Measurements from ENCODE around the gene UBQLNL.
A peak's percentile ranks its signal among the peaks of the same experiment; 100 is the strongest.

Gene UBQLNL

DNA sequence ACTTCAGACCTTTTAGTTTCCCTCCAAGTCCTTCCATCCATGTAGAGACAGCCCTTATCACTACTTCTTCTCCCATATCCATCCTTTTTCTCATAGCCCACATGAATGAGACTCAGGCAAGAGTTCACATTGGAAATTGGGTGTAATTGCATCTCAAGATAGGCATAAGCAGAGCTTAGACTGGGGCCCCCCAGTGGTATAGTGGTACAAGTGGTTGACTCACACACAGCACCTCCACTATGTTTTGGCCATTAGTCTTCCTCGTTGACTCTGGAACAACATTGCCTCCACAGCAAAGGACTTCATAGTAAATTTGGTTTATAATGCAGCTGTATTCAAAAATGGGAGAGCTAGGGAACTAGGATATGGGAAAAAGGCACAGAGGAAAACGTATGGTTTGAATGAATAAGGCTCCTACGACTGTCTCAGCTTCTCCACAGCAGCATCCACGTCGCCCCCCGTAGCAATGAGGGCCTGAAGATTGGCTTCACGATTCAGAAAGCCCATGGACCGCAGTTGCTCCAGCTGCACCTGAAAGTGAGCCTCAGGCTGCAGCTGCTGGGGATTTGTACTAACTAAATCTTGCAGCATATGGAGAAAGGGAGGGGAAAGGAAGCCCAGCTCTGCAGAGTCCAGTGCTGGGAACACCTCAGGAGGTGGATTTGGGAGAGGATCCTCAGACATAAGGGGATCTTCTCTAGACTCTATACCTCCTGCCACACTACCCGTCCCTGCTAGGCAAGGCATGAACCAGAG, 9.1 kb downstream of the UBQLNL start:
- no peak for DNase-seq

DNA sequence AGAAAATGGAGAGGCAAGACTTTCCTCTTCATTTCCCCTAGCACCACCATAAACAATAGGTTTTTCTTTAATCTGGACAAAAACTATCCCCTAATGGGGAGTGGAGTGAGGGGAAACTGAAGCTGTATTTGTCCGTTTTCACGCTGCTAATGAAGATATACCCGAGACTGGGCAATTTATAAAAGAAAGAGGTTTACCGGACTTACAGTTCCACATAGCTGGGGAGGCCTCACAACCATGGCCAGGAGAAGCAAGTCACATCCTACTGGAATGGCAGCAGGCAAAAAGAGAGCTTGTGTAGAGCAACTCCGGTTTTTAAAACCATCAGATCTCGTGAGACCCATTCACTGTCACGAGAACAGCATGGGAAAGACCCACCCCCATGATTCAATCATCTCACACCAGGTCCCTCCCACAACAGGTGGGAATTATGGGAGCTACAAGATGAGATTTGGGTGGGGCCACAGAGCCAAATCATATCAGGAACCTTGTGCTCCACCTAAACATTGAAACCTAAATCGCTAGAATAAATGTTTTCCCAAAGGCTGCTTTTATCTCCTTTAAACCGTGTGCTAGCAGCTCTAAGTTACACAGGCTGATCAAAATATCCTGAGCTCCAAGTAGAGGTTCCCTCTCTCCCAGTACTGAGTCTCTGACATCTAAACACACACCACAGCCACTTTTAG, 11.0 kb downstream of the UBQLNL start:
- no peak for DNase-seq

GRCh38 chr11:5504403-5504921, 12.0 kb downstream of the UBQLNL start:
- DNase-seq: no peak

DNA sequence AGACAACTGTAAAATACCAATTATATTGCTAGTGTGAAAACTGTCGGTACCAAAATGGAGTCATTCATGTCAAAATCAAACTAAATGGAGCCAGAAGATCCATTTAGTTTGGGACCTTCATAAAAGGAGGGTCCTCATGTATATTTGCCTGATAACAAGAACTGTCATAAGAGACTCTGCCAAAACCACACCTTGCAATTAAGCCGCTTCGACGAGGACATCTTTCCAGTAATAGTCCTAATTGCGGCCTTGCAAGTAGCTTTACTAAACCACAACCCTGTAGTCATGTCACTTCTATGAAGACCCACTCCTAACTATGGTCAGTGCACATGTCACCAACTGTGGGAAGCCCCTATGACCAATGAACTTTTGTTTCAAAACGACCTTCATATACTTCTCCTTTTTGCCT, 16.1 kb downstream of the UBQLNL start:
- no peak for DNase-seq

DNA sequence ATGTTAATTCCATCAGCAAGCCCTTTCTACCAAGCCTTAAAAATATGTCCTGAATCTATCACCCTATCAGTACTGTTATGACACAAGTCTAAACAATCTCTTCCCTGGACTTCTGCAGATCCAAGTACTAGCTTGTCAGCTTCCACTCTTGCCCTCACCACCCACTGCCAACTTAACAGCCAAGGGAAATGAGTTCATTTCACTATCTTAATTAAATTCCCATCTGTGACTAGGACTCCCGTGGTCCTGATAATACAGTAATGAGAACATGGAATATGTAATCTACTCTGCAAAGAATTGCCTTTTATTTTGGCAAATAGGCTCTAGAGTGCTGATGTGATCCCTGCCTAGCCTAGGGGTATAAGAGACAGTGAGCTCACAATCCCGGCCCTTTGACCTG, 16.8 kb downstream of the UBQLNL start:
- no peak for DNase-seq

GRCh38 chr11:5489576-5490357, 26.7 kb downstream of the UBQLNL start:
- DNase-seq: no peak

DNA sequence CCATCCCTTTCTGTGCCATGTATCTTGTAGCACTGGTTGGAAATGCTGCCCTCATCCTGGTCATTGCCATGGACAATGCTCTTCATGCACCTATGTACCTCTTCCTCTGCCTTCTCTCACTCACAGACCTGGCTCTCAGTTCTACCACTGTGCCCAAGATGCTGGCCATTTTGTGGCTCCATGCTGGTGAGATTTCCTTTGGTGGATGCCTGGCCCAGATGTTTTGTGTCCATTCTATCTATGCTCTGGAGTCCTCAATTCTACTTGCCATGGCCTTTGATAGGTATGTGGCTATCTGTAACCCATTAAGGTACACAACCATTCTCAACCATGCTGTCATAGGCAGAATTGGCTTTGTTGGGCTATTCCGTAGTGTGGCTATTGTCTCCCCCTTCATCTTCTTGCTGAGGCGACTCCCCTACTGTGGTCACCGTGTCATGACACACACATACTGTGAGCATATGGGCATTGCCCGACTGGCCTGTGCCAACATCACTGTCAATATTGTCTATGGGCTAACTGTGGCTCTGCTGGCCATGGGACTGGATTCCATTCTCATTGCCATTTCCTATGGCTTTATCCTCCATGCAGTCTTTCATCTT, 27.6 kb downstream of the UBQLNL start:
- DNase-seq: no peak

GRCh38 chr11:5488385-5488784, 28.1 kb downstream of the UBQLNL start, which contains the start of gene OR52D1:
OR52D1 (plus strand) TSS chr11:5488685; CDS start chr11:5488707, 22 bp downstream.
- no peak for DNase-seq

DNA sequence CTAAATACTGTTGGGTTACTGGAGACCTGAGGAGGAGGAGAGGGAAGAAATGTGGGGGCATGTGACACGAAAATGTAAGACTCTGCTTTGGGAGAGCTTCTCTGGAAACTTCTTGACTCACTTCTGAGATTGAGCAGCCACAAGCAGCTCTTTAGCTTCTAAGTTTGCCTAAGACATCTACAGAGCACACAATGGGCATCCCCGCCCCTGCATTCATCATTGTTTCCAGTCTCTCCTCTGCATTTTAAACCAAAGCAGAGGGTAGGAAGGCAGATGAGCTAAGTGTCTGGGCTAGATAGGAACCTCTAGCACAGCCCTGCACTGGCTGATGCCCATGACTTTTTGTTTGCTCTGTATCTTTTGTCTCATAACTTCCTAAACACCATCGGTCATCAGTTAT, 30.1 kb downstream of the UBQLNL start:
- DNase-seq: no peak

DNA sequence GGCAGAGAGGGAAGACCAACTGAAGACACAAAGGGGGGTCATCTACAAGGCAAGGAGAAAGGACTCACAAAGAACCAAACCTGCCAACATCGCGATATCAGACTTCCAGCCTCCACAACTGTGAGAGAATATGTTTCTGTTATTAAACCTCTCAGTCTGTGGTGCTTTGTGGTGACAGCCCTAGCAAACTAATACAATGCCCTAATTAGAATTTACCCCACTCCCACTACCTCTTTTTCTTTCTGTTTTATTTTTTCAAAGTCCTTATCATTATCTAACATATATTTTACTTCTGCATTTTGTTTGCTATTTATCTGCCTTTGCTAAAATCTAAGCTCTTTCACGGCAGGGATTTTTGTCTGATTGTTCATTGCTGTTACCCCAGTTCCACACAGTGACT, 30.5 kb downstream of the UBQLNL start:
- DNase-seq: no peak

GRCh38 chr11:5476186-5476819, 40.2 kb downstream of the UBQLNL start:
- peak in 3 of 5 donors; percentile 12 to 19 (median 16) for DNase-seq

DNA sequence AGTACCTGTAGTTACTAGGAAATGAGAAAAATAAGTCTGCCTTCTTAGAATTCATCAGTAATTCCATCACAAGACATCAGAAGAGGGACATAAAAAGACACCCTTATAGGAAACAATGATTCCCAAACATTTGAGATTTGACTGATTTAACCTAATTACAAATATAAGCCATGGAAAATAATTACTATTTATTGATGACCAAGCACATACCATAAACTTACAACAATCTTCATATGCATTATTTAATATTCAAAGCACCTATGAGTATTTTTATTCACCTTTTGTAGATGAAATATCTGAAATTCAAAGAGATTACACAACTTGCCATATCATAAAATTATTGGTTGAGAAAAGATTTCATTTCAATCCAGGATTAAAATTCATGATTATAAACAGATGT, 42.6 kb downstream of the UBQLNL start:
- no peak for DNase-seq

DNA sequence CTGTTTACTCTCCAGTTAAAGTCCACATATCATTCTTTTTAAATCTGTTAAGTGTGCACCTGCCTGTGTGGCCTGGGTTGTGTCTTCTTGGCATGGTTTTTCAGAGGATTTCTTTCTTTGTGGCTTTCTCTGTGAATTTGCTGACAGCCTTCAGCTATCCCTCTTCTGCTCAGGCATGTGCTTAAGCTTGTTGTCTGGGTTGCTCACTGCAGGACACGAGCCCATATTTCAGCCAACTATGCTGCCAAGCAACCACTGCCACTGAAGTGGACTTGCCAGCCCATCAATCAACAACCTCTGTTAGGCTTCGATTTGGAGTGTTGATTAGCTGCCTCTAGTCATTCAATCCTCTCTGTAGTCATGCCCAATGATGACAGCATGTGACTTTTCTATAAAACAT, 49.0 kb downstream of the UBQLNL start:
- DNase-seq: no peak
